HEK293T (cell line): ENCODE data around the gene HBP1.

Experiments
- CTCF ChIA-PET: fragments of 350-600 bp; formaldehyde crosslinking; extraction: SDS; loops from one replicate; lab custom pipeline; 2021; ENCODE audit warnings: antibody characterized with exemption, inconsistent platforms; lab: Yijun Ruan, JAX
- POLR2A ChIA-PET: fragments of 350-600 bp; formaldehyde crosslinking; extraction: SDS; loops from one replicate; lab custom pipeline; 2020; ENCODE audit warnings: antibody characterized with exemption, inconsistent platforms; lab: Yijun Ruan, JAX
- DNase-seq: peaks from one replicate; pipeline ENCODE4 v3.0.0; 2012; ENCODE audit warnings: mixed read lengths; ENCODE audit errors: extremely low spot score
- ARNT ChIP-seq: fragments of 450-650 bp; IDR thresholded peaks from 2 replicates; pipeline ENCODE4 v1.6.1; 2017; ENCODE audit warnings: mild to moderate bottlenecking
- BHLHE40 ChIP-seq: fragments of 450-650 bp; IDR thresholded peaks from 2 replicates; pipeline ENCODE4 v1.6.1; 2016; ENCODE audit warnings: mild to moderate bottlenecking, moderate library complexity, borderline replicate concordance
- CTBP1 ChIP-seq: fragments of 450-650 bp; IDR thresholded peaks from 2 replicates; pipeline ENCODE4 v1.6.1; 2016; ENCODE audit warnings: borderline replicate concordance
- ELF4 ChIP-seq: fragments of 450-650 bp; IDR thresholded peaks from 2 replicates; pipeline ENCODE4 v1.6.1; 2017; ENCODE audit warnings: antibody characterized with exemption
- FOXA1 ChIP-seq: fragments of 450-650 bp; IDR thresholded peaks from 2 replicates; pipeline ENCODE4 v1.6.1; 2016; ENCODE audit warnings: mild to moderate bottlenecking
- FOXK2 ChIP-seq: fragments of 450-650 bp; IDR thresholded peaks from 2 replicates; pipeline ENCODE4 v1.6.1; 2016; ENCODE audit warnings: mild to moderate bottlenecking
- FOXM1 ChIP-seq: fragments of 450-650 bp; IDR thresholded peaks from 2 replicates; pipeline ENCODE4 v1.6.1; 2017; ENCODE audit warnings: mild to moderate bottlenecking, borderline replicate concordance
- HDGF ChIP-seq: fragments of 450-650 bp; IDR thresholded peaks from 2 replicates; pipeline ENCODE4 v1.6.1; 2017; ENCODE audit warnings: antibody characterized with exemption, borderline replicate concordance
- L3MBTL2 ChIP-seq: fragments of 450-650 bp; conservative IDR thresholded peaks from 2 replicates; pipeline ENCODE4 v1.6.1; 2016; ENCODE audit warnings: mild to moderate bottlenecking
- LEF1 ChIP-seq: fragments of 450-650 bp; IDR thresholded peaks from 2 replicates; pipeline ENCODE4 v1.6.1; 2017; ENCODE audit warnings: mild to moderate bottlenecking, borderline replicate concordance
- NFRKB ChIP-seq: fragments of 450-650 bp; IDR thresholded peaks from 2 replicates; pipeline ENCODE4 v1.6.1; 2016; ENCODE audit warnings: mild to moderate bottlenecking, moderate library complexity
- SP1 ChIP-seq: fragments of 450-650 bp; IDR thresholded peaks from 2 replicates; pipeline ENCODE4 v1.6.1; 2017
- SUZ12 ChIP-seq: fragments of 450-650 bp; IDR thresholded peaks from 2 replicates; pipeline ENCODE4 v1.6.1; 2016; ENCODE audit warnings: mild to moderate bottlenecking
- TARDBP ChIP-seq: fragments of 450-650 bp; IDR thresholded peaks from 2 replicates; pipeline ENCODE4 v1.6.1; 2016
- ZNF384 ChIP-seq: fragments of 450-650 bp; IDR thresholded peaks from 2 replicates; pipeline ENCODE4 v1.6.1; 2016
- TF ChIP-seq, protein P1 (sequence below): fragments of 450-650 bp; IDR thresholded peaks from 2 replicates; pipeline ENCODE4 v1.6.1; 2016

HBP1 gene

DNA sequence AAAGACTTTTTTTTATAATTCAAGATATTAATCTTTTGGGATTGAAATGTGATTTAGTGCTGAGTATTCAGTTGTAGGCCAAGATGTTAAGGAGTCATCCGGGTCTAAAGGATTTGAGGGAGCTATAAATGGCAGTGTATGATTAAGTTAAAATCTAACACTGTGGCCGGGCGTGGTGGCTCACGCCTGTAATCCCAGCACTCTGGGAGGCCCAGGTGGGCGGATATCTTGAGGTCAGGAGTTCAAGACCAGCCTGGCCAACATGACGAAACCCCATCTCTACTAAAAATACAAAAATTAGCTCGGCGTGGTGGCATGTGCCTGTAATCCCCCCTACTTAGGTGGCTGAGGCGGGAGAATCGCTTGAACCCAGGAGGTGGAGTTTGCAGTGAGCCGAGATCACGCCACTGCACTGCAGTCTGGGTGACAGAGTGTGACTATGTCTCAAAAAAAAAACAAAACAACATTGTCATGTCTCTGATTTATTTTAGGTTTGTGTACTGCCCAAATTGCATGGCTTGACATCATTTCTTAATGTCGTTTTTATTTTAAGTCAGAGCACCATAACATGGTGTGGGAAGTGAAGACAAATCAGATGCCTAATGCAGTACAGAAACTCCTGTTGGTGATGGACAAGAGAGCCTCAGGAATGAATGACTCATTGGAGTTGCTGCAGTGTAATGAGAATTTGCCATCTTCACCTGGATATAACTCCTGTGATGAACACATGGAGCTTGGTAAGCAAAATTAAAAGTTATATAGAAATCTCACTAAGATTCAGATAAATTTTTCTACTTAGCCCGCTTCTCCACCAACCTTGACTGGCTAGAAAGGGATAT, 10.7 kb downstream of the HBP1 start:
- no peak for DNase-seq
- TF ChIP-seq ARNT (no peak), CTBP1 (no peak), BHLHE40 (no peak), ELF4 (no peak), L3MBTL2 (no peak), NFRKB (no peak)
- TF ChIP-seq, protein P1, sequence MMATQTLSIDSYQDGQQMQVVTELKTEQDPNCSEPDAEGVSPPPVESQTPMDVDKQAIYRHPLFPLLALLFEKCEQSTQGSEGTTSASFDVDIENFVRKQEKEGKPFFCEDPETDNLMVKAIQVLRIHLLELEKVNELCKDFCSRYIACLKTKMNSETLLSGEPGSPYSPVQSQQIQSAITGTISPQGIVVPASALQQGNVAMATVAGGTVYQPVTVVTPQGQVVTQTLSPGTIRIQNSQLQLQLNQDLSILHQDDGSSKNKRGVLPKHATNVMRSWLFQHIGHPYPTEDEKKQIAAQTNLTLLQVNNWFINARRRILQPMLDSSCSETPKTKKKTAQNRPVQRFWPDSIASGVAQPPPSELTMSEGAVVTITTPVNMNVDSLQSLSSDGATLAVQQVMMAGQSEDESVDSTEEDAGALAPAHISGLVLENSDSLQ, result no peak
- ChIA-PET POLR2A (interaction anchor here (1.4 kb wide), 1 partner anchor 11 kb away, joined by 7 read pairs; the partner anchor contains the start of gene HBP1), CTCF (no interaction called here)

DNA sequence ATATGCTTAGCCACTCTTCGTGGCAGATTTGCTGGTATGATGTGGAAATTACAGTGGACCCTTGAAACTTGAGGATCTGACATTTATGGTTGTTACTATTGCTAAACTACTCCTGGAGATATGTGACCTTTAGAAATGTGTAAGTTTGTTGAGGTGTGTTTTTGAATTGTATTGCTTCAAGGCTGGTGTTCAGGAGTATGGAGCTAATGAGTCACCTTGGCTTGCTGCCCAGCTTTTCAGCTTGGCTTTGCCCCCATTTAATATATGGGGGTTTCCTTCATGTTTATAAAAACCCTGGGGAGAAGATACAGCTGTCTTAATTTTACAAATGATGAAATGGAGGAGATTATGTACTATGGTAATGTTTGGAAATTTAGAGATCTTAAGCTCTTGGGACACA, 11.6 kb downstream of the HBP1 start:
- DNase-seq, result no peak
- ChIA-PET CTCF (no interaction called here), POLR2A (interaction anchor here (1.4 kb wide), 1 partner anchor 12 kb away, joined by 7 read pairs; the partner anchor contains the start of gene HBP1)
- TF ChIP-seq ARNT, result no peak
- TF ChIP-seq L3MBTL2, result no peak
- TF ChIP-seq BHLHE40, result no peak
- no peak for TF ChIP-seq NFRKB
- TF ChIP-seq ZNF384, result no peak
- TF ChIP-seq FOXK2, result no peak
- TF ChIP-seq CTBP1, result no peak
- no peak for TF ChIP-seq FOXA1
- no peak for TF ChIP-seq HDGF
- TF ChIP-seq SUZ12, result no peak
- no peak for TF ChIP-seq ELF4
- TF ChIP-seq, protein P1, result no peak
- no peak for TF ChIP-seq SP1
- TF ChIP-seq FOXM1, result no peak
- TF ChIP-seq LEF1, result no peak
- no peak for TF ChIP-seq TARDBP

DNA sequence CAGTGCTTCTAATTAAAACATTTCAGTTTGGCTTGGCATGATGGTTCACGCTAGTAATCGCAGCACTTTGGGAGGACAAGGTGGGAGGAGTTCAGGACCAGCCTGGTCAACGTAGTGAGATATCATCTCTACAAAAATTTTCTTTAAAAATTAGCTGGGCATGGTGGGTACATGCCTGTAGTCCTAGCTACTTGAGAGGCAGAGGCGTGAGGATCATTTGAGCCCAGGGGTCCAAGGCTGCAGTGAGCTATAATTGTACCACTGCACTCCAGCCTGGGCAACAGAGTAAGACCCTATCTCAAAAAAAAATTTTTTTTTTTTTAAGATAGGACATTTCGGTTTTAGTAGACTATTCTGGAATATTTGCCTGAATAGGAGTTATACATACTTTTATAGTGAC, 12.4 kb downstream of the HBP1 start:
- ChIA-PET POLR2A (interaction anchor here (1.4 kb wide), 1 partner anchor 13 kb away, joined by 7 read pairs; the partner anchor contains the start of gene HBP1), CTCF (no interaction called here)
- no peak for TF ChIP-seq SP1
- TF ChIP-seq ZNF384, result no peak
- no peak for TF ChIP-seq CTBP1
- DNase-seq, result no peak

DNA sequence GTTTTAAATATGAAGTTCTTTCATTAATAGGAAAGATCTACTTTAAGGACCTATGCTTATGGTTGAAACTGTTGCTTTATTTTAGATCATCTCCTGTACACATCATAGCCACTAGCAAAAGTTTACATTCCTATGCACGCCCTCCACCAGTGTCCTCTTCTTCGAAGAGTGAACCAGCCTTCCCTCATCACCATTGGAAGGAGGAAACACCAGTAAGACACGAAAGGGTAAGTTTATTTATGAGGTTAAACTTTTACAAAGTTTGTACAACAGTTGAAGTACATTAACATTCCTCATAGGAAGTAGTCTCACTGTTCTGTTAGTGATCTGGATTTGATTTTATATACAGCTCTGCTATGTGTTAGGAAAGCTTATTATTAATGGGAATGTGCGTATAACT, 16.9 kb downstream of the HBP1 start:
- ChIA-PET CTCF (no interaction called here), POLR2A (no interaction called here)
- DNase-seq, result no peak
- no peak for TF ChIP-seq BHLHE40
- TF ChIP-seq FOXM1, result no peak
- no peak for TF ChIP-seq FOXK2
- no peak for TF ChIP-seq FOXA1
- no peak for TF ChIP-seq LEF1
- TF ChIP-seq L3MBTL2, result no peak
- no peak for TF ChIP-seq SP1
- TF ChIP-seq SUZ12, result no peak
- TF ChIP-seq TARDBP, result no peak
- TF ChIP-seq CTBP1, result no peak
- no peak for TF ChIP-seq HDGF
- no peak for TF ChIP-seq ARNT
- TF ChIP-seq, protein P1, result no peak
- no peak for TF ChIP-seq NFRKB
- TF ChIP-seq ELF4, result no peak
- TF ChIP-seq ZNF384, result no peak

DNA sequence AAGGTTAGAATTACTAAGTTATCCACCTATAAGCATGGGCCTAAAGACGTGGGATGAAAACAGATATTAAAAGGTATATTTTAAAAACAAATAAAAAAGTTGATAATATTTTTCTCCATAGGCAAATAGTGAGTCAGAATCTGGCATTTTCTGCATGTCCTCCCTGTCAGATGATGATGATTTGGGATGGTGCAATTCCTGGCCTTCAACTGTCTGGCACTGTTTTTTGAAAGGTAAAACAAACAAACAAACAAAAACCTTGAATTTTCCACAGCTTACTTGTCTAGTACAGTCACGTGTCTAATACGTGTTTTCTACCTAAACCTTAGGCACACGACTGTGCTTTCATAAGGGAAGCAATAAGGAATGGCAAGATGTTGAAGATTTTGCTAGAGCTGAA, 17.4 kb downstream of the HBP1 start:
- ChIA-PET CTCF (no interaction called here), POLR2A (no interaction called here)
- TF ChIP-seq FOXK2, result no peak
- no peak for TF ChIP-seq SP1
- no peak for TF ChIP-seq TARDBP
- TF ChIP-seq FOXA1, result no peak
- TF ChIP-seq ZNF384, result no peak
- TF ChIP-seq, protein P1, result no peak
- TF ChIP-seq NFRKB, result no peak
- TF ChIP-seq FOXM1, result no peak
- TF ChIP-seq L3MBTL2, result no peak
- no peak for TF ChIP-seq ARNT
- no peak for TF ChIP-seq LEF1
- no peak for TF ChIP-seq HDGF
- TF ChIP-seq BHLHE40, result no peak
- TF ChIP-seq CTBP1, result no peak
- TF ChIP-seq ELF4, result no peak

More for the DNA sequence above, 17.4 kb downstream of the HBP1 start:
- no peak for DNase-seq
